ENCODE data around the gene MRO. TPM values are rescaled to one million over a fixed set of nuclear protein-coding genes. Genes with fewer than 3 reads are reported as not detected.

Gene MRO
- total RNA-seq, 1 donor from 2014 or later: 1.2 TPM

GRCh38 chr18:50769463-50769862, 50.4 kb downstream of the MRO start:
- Mint-ChIP-seq H3K36me3 (no peaks in the 10 kb centered on the region), H3K27me3 (no peaks in the 10 kb centered on the region), H3K9me3 (no peaks in the 10 kb centered on the region), H3K27ac (no peak overlapping the region), H3K4me1 (ENCODE audit: unreplicated experiment) (no peaks in the 10 kb centered on the region), H3K4me3 (no peak overlapping the region)
- no peak for DNase-seq (ENCODE audit: extremely low spot score, unreplicated experiment)
- TF ChIP-seq CTCF (conservative IDR thresholded peaks at IDR 0.05): no peak

- no peak overlapping the region for H3K27ac Mint-ChIP-seq
- no peak overlapping the region for H3K4me3 Mint-ChIP-seq
- H3K27me3 Mint-ChIP-seq: no peaks in the 10 kb centered on the region
- H3K36me3 Mint-ChIP-seq: no peaks in the 10 kb centered on the region
- H3K4me1 Mint-ChIP-seq (ENCODE audit: unreplicated experiment): no peaks in the 10 kb centered on the region
- DNase-seq (ENCODE audit: extremely low spot score, unreplicated experiment): no peak
- TF ChIP-seq CTCF (conservative IDR thresholded peaks at IDR 0.05): no peak
- no peaks in the 10 kb centered on the region for H3K9me3 Mint-ChIP-seq
These were observed 62.5 kb downstream of the MRO start for GRCh38 chr18:50757358-50757757.

- Mint-ChIP-seq H3K27ac (no peak overlapping the region), H3K4me3 (no peak overlapping the region), H3K4me1 (ENCODE audit: unreplicated experiment) (peaks cover 14% of the 10 kb centered on the region), H3K27me3 (peaks cover 4% of the 10 kb centered on the region), H3K36me3 (no peaks in the 10 kb centered on the region), H3K9me3 (no peaks in the 10 kb centered on the region)
- no peak for DNase-seq (ENCODE audit: extremely low spot score, unreplicated experiment)
- no peak for TF ChIP-seq CTCF (conservative IDR thresholded peaks at IDR 0.05)
These were observed 65.5 kb downstream of the MRO start for GRCh38 chr18:50754297-50754696.

GRCh38 chr18:50753311-50753710, 66.5 kb downstream of the MRO start:
- Mint-ChIP-seq H3K27me3 (peaks cover 4% of the 10 kb centered on the region), H3K27ac (no peak overlapping the region), H3K36me3 (no peaks in the 10 kb centered on the region), H3K4me1 (ENCODE audit: unreplicated experiment) (peaks cover 24% of the 10 kb centered on the region), H3K4me3 (no peak overlapping the region), H3K9me3 (no peaks in the 10 kb centered on the region)
- TF ChIP-seq CTCF (conservative IDR thresholded peaks at IDR 0.05): no peak
- DNase-seq (ENCODE audit: extremely low spot score, unreplicated experiment): no peak

GRCh38 chr18:50751947-50752346, 67.9 kb downstream of the MRO start:
- H3K27me3 Mint-ChIP-seq: peaks cover 4% of the 10 kb centered on the region
- TF ChIP-seq CTCF (conservative IDR thresholded peaks at IDR 0.05): no peak
- H3K4me3 Mint-ChIP-seq: no peak overlapping the region
- no peak for DNase-seq (ENCODE audit: extremely low spot score, unreplicated experiment)
- H3K9me3 Mint-ChIP-seq: no peaks in the 10 kb centered on the region
- H3K36me3 Mint-ChIP-seq: no peaks in the 10 kb centered on the region
- H3K4me1 Mint-ChIP-seq (ENCODE audit: unreplicated experiment): peaks cover 24% of the 10 kb centered on the region
- H3K27ac Mint-ChIP-seq: no peak overlapping the region

GRCh38 chr18:50751490-50751889, 68.3 kb downstream of the MRO start:
- no peak for DNase-seq (ENCODE audit: extremely low spot score, unreplicated experiment)
- H3K4me1 Mint-ChIP-seq (ENCODE audit: unreplicated experiment): peaks cover 24% of the 10 kb centered on the region
- no peak overlapping the region for H3K4me3 Mint-ChIP-seq
- H3K27ac Mint-ChIP-seq: no peak overlapping the region
- peaks cover 4% of the 10 kb centered on the region for H3K27me3 Mint-ChIP-seq
- H3K9me3 Mint-ChIP-seq: no peaks in the 10 kb centered on the region
- TF ChIP-seq CTCF (conservative IDR thresholded peaks at IDR 0.05): no peak
- H3K36me3 Mint-ChIP-seq: no peaks in the 10 kb centered on the region
